GM23338 (cell line): ENCODE results near the gene IGF2. TPM values are rescaled to one million over a fixed set of nuclear protein-coding genes. Genes with fewer than 3 reads are reported as not detected.

Experiments
- microRNA counts: library from miRNA; unstranded; fragments of <30 nt; microRNA quantifications from one replicate; lab custom pipeline; 2017
- microRNA-seq: library from miRNA; unstranded; fragments of <30 nt; microRNA quantifications from one replicate; pipeline ENCODE4, GENCODE V29; 2017
- polyA plus RNA-seq: library from polyadenylated mRNA; unstranded; fragments of >200 nt; fragmentation: Nextera tagmentation; extraction: Ambion mirVana; gene quantifications from 2 replicates; pipeline ENCODE4 v1.2.1, GENCODE V29; 2016
- small RNA-seq: library from RNA; depleted of rRNA; stranded (forward); fragments of <200 nt; gene quantifications from one replicate; pipeline ENCODE3, GENCODE V24; 2014; ENCODE audit warnings: low replicate concordance
- total RNA-seq: library from RNA; depleted of rRNA; stranded (reverse); fragments of >200 nt; shearing (Covaris generic); gene quantifications from 2 replicates; pipeline ENCODE4 v1.2.3, GENCODE V29; 2014; rRNA removed

Gene IGF2
- total and polyA plus RNA-seq, 2 experiments from 2014 or later: 1.4 to 4.0 TPM

MicroRNA genes within 50 kb of the gene (microRNA counts, 767-probe panel; counts per million panel counts)
- not detected for microRNA hsa-miR-483-3p (lab: Ali Mortazavi, UCI)
- microRNA hsa-miR-483-5p (lab: Ali Mortazavi, UCI): not detected

Small RNA genes lying within 50 kb of the gene (microRNA-seq; reads per million reads assigned to microRNA genes)
- gene MIR4686: not detected
- gene MIR483: 6.9 reads per million, percentile 25 among the genes with 10 or more reads in this experiment

Small RNA genes lying within 50 kb of the gene (small RNA-seq; reads per million reads assigned to genes)
- gene MIR4686 (not detected), gene MIR483 (not detected)

Other genes starting within 250 kb of the IGF2 start
- 0.04 TPM in 1 of 2 replicates, not detected in the other for gene PRR33, start 247.5 kb downstream of the IGF2 start, total RNA-seq
- not detected in 2 replicates for gene PRR33, start 247.5 kb downstream of the IGF2 start, polyA plus RNA-seq
- not detected in 2 replicates for gene TNNT3, start 219.7 kb downstream of the IGF2 start, total RNA-seq
- gene TNNT3, start 219.7 kb downstream of the IGF2 start, polyA plus RNA-seq: not detected in 2 replicates
- gene MRPL23, start 192.1 kb downstream of the IGF2 start, total RNA-seq: 63.3 and 91.5 TPM in 2 replicates
- gene MRPL23, start 192.1 kb downstream of the IGF2 start, polyA plus RNA-seq: 84.7 and 92.0 TPM in 2 replicates
- 0.76 TPM in 1 of 2 replicates, not detected in the other for gene H19, start 141.5 kb downstream of the IGF2 start, total RNA-seq
- 0.86 and 1.2 TPM in 2 replicates for gene H19, start 141.5 kb downstream of the IGF2 start, polyA plus RNA-seq
- not detected in 2 replicates for gene INS, start 21.8 kb upstream of the IGF2 start, total RNA-seq
- gene INS, start 21.8 kb upstream of the IGF2 start, polyA plus RNA-seq: not detected in 2 replicates
- gene TH, start 32.4 kb upstream of the IGF2 start, total RNA-seq: not detected in 2 replicates
- gene TH, start 32.4 kb upstream of the IGF2 start, polyA plus RNA-seq: 0.34 TPM in 1 of 2 replicates, not detected in the other
- 1.6 and 2.6 TPM in 2 replicates for gene ASCL2, start 131.2 kb upstream of the IGF2 start, total RNA-seq
- gene ASCL2, start 131.2 kb upstream of the IGF2 start, polyA plus RNA-seq: 0.57 and 0.73 TPM in 2 replicates
- gene C11orf21, start 162.5 kb upstream of the IGF2 start, total RNA-seq: not detected in 2 replicates
- not detected in 2 replicates for gene C11orf21, start 162.5 kb upstream of the IGF2 start, polyA plus RNA-seq
- not detected in 2 replicates for gene TSPAN32, start 162.6 kb upstream of the IGF2 start, total RNA-seq
- not detected in 2 replicates for gene TSPAN32, start 162.6 kb upstream of the IGF2 start, polyA plus RNA-seq
- 290 and 346 TPM in 2 replicates for gene CD81, start 237.9 kb upstream of the IGF2 start, total RNA-seq
- gene CD81, start 237.9 kb upstream of the IGF2 start, polyA plus RNA-seq: 88.6 and 95.5 TPM in 2 replicates